Keratinocyte (primary cell): ENCODE results near the gene CPT1B. TPM values are rescaled to one million over a fixed set of nuclear protein-coding genes. Genes with fewer than 3 reads are reported as not detected.

Source experiments
- DNase-seq: peaks from one replicate; pipeline ENCODE4 v3.0.0-alpha.2; 2011; ENCODE audit warnings: low read depth, missing footprints, low spot score
- FAIRE-seq: peaks from 2 replicates; lab custom pipeline; 2011; peaks lifted over from hg19 to GRCh38; lab: Jason Lieb, UNC
- H2AFZ ChIP-seq: 2 replicates; pipeline ENCODE4 v1.6.0; 2012; ENCODE audit warnings: low read length, control low read depth, inconsistent platforms; ENCODE audit not compliant: control insufficient read depth
- H3K27ac ChIP-seq: 2 replicates; pipeline ENCODE4 v1.5.1; 2011; ENCODE audit warnings: low read length; ENCODE audit not compliant: control insufficient read depth, insufficient read depth
- H3K27me3 ChIP-seq: 3 replicates; pipeline ENCODE4 v1.6.0; 2011; ENCODE audit warnings: low read length; ENCODE audit not compliant: control insufficient read depth, insufficient read depth; ENCODE audit errors: extremely low read depth
- H3K36me3 ChIP-seq, 2 experiments: 2 replicates in 1 of 2; 3 replicates in 1 of 2; pipeline ENCODE4 v1.5.1; 2011; ENCODE audit warnings: low read length in 2 of 2, mild to moderate bottlenecking in 1 of 2; ENCODE audit not compliant: control insufficient read depth in 2 of 2, insufficient read depth in 2 of 2; ENCODE audit errors: extremely low read depth in 1 of 2
- H3K4me1 ChIP-seq: 3 replicates; pipeline ENCODE4 v1.5.1; 2011; ENCODE audit warnings: low read length; ENCODE audit not compliant: control insufficient read depth, insufficient read depth; ENCODE audit errors: extremely low read depth
- H3K4me2 ChIP-seq: 3 replicates; pipeline ENCODE4 v1.6.0; 2011; ENCODE audit warnings: low read depth, low read length; ENCODE audit not compliant: control insufficient read depth, insufficient read depth; ENCODE audit errors: extremely low read depth
- H3K4me3 ChIP-seq, 3 experiments: fragments of 200-600 bp in 1 of 3; sonication (generic) in 1 of 3; 2 replicates in 2 of 3; 3 replicates in 1 of 3; pipeline ENCODE4 v1.5.1; 2011 to 2016; ENCODE audit warnings: low read length in 3 of 3, mild to moderate bottlenecking in 3 of 3, control low read depth in 2 of 3, inconsistent platforms in 1 of 3, low read depth in 1 of 3, mixed read lengths in 1 of 3, mixed run types in 1 of 3, moderate library complexity in 1 of 3; ENCODE audit not compliant: control insufficient read depth in 2 of 3, insufficient read depth in 2 of 3; ENCODE audit errors: extremely low read depth in 1 of 3
- H3K79me2 ChIP-seq: 2 replicates; pipeline ENCODE4 v1.6.0; 2012; ENCODE audit warnings: low read length; ENCODE audit not compliant: control insufficient read depth, insufficient read depth
- H3K9ac ChIP-seq: 3 replicates; pipeline ENCODE4 v1.6.0; 2011; ENCODE audit warnings: low read length; ENCODE audit not compliant: control insufficient read depth, insufficient read depth; ENCODE audit errors: extremely low read depth
- H3K9me1 ChIP-seq: 3 replicates; pipeline ENCODE4 v1.6.0; 2011; ENCODE audit warnings: low read length; ENCODE audit not compliant: control insufficient read depth, insufficient read depth; ENCODE audit errors: extremely low read depth
- H3K9me3 ChIP-seq: 2 replicates; pipeline ENCODE4 v1.5.1; 2012; ENCODE audit warnings: low read depth, low read length; ENCODE audit not compliant: control insufficient read depth
- H4K20me1 ChIP-seq: 3 replicates; pipeline ENCODE4 v1.6.0; 2011; ENCODE audit warnings: low read length; ENCODE audit not compliant: control insufficient read depth, insufficient read depth; ENCODE audit errors: extremely low read depth
- EZH2 ChIP-seq: IDR thresholded peaks from one replicate; pipeline ENCODE4 v1.6.1; 2012; ENCODE audit warnings: inconsistent platforms, mild to moderate bottlenecking, low read length, moderate library complexity
- dilution Hi-C: fragments of 300-500 bp; cut with MboI; formaldehyde crosslinking; loops from one replicate; pipeline ENCODE4 v1.7.0; 2020; ENCODE audit warnings: low sequenced_read_pairs; ENCODE audit not compliant: extremely low pct_ligation_motif_present
- polyA plus RNA-seq, 5 experiments: library from polyadenylated mRNA; depleted of rRNA in 3 of 5; stranded (reverse) in 3 of 5; stranded (forward) in 1 of 5; unstranded in 1 of 5; fragments of >200 nt; gene quantifications; 1 replicate in 1 of 5; 2 replicates in 3 of 5; 3 replicates in 1 of 5; pipeline versions ENCODE4 v1.2.1 to v1.2.3, GENCODE V29; 2011 to 2012; ENCODE audit warnings: missing spikeins in 2 of 5, low read depth in 1 of 5, low replicate concordance in 1 of 5
- TF ChIP-seq, protein P1 (sequence below), 3 experiments: IDR thresholded peaks in 1 of 3; conservative IDR thresholded peaks in 1 of 3; optimal IDR thresholded peaks in 1 of 3; 2 replicates in 2 of 3; 3 replicates in 1 of 3; pipeline versions ENCODE3 to v1.5.1; 2011; ENCODE audit warnings: low read length in 3 of 3, mild to moderate bottlenecking in 3 of 3, moderate library complexity in 2 of 3, control low read depth in 1 of 3, inconsistent platforms in 1 of 3; ENCODE audit not compliant: insufficient read depth in 2 of 3; ENCODE audit errors: extremely low read depth in 1 of 3

Gene CPT1B
- polyA plus RNA-seq, 1 donor (not counting 4 experiments of a cell fraction or from before 2014, with no cell fraction given) = 11.0 TPM

DNA sequence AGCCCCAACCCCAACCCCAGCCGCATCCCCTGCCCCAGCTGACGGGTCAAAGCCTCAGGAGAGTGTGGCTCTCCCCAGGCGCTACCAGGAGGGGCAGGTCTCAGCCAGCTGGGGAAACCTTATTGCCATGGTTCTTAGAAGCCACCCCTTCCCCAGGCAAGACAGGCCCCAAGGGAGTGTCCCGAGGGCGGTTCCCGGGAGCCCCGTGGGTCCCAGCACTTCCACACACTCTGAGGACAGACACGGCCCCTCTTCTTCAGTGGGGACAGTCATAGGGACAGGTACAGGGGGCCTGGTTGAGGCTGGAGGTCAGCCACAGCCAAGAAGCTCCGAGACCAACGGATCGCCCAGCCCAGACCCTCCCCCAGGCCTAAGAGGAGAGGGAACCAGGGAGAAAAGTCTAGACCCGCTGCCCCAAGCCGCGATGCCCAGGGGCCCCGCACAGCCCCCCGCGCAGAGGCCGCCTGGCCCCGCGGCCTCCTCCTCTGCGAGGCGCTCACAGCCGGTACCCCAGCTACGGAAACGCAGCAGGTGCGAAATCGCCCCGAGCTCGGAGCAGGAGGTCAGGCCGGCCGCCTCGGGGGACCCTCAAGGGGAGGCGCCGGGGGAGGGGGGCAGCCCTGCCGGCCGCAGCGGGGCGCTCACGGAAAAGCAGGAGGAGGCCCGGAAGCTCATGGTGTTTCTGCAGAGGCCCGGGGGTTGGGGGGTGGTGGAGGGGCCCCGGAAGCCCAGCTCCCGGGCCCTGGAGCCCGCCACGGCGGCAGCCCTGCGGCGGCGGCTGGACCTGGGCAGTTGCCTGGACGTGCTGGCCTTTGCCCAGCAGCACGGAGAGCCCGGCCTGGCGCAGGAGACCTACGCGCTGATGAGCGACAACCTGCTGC is 29.9 kb downstream of the CPT1B start:
- no peak for TF ChIP-seq EZH2
- TF ChIP-seq, protein P1, sequence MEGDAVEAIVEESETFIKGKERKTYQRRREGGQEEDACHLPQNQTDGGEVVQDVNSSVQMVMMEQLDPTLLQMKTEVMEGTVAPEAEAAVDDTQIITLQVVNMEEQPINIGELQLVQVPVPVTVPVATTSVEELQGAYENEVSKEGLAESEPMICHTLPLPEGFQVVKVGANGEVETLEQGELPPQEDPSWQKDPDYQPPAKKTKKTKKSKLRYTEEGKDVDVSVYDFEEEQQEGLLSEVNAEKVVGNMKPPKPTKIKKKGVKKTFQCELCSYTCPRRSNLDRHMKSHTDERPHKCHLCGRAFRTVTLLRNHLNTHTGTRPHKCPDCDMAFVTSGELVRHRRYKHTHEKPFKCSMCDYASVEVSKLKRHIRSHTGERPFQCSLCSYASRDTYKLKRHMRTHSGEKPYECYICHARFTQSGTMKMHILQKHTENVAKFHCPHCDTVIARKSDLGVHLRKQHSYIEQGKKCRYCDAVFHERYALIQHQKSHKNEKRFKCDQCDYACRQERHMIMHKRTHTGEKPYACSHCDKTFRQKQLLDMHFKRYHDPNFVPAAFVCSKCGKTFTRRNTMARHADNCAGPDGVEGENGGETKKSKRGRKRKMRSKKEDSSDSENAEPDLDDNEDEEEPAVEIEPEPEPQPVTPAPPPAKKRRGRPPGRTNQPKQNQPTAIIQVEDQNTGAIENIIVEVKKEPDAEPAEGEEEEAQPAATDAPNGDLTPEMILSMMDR (optimal IDR thresholded peaks at IDR 0.05 in 1 of 3, IDR thresholded peaks at IDR 0.05 in 1 of 3, conservative IDR thresholded peaks at IDR 0.05 in 1 of 3; ENCODE audit: extremely low read depth in 1 of 3, insufficient read depth in 2 of 3, low read length in 3 of 3) = no peak
- no peak overlapping the region for H3K4me2 ChIP-seq
- no peaks in the 10 kb centered on the region for H3K9me1 ChIP-seq
- FAIRE-seq (no peak), DNase-seq (no peak)
- H3K27me3 ChIP-seq = peaks cover 13% of the 10 kb centered on the region
- H3K9ac ChIP-seq = no peak overlapping the region
- peaks cover 13% of the 10 kb centered on the region for H3K4me1 ChIP-seq
- dilution Hi-C loops = no loop called here
- no peak overlapping the region for H3K27ac ChIP-seq
- H3K79me2 ChIP-seq = no peaks in the 10 kb centered on the region
- no peaks in the 10 kb centered on the region for H3K9me3 ChIP-seq
- no peaks in the 10 kb centered on the region for H3K36me3 ChIP-seq
- no peak overlapping the region for H3K4me3 ChIP-seq
- H2AFZ ChIP-seq = no peak overlapping the region
- H4K20me1 ChIP-seq = no peaks in the 10 kb centered on the region

DNA sequence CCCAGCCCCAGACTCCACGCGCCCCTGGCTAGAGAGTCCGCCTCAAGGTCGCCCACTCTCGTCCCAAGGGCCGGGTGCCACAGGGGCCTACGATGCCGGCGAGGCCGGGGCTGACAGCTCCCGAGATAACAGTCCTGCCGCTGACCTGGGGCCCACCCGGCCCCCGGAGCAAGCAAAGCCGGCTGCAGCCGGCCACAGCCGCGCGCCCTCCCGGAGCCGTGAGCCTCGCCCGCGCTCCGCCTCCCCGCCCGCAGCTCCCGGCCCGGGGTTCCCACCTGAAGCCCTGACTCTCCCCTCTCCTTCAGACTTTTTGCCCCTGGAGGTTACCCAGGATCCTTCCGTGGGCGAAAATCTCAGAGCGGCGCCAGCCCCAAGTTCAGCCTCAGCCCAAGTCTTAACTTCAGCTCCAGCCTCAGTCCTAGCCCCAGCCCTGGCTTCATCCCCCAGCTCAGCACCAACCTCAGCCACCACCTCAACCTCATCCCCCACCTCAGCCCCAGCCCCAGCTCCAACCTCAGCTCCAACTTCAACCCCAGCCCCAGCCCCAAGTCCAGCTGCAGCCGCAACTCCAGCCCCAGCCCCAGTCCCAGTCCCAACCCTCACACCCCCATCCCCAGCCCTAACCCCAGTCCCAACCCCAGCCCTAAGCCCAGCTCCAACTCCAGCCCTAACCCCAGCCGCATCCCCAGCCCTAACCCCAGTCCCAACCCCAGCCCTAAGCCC is 30.8 kb downstream of the CPT1B start:
- Histone ChIP-seq H3K4me3 (no peak overlapping the region), H3K27me3 (peaks cover 13% of the 10 kb centered on the region), H3K9me3 (no peaks in the 10 kb centered on the region), H3K9me1 (no peaks in the 10 kb centered on the region), H3K79me2 (no peaks in the 10 kb centered on the region), H3K4me1 (peaks cover 18% of the 10 kb centered on the region), H3K4me2 (no peak overlapping the region), H4K20me1 (no peaks in the 10 kb centered on the region), H3K36me3 (no peaks in the 10 kb centered on the region), H3K9ac (no peak overlapping the region), H2AFZ (no peak overlapping the region), H3K27ac (no peak overlapping the region)
- no peak for FAIRE-seq
- no peak for DNase-seq
- TF ChIP-seq EZH2 = no peak
- TF ChIP-seq, protein P1 (optimal IDR thresholded peaks at IDR 0.05 in 1 of 3, IDR thresholded peaks at IDR 0.05 in 1 of 3, conservative IDR thresholded peaks at IDR 0.05 in 1 of 3; ENCODE audit: extremely low read depth in 1 of 3, insufficient read depth in 2 of 3, low read length in 3 of 3) = no peak
- dilution Hi-C loops = no loop called here
